Neural cell (in vitro differentiated cells): ENCODE data around the gene NPIPA1.
"Not testable (repeated sequence)": the region's sequence is repeated elsewhere in the genome, so short reads cannot be mapped to it uniquely, and the experiment has no call there.

Experiments used
- EP300 ChIP-seq: fragments of 450-650 bp; conservative IDR thresholded peaks from 2 replicates; pipeline ENCODE4 v1.6.1; 2014; ENCODE audit warnings: antibody characterized with exemption, mild to moderate bottlenecking, moderate library complexity; ENCODE audit not compliant: poor library complexity, severe bottlenecking
- EZH2 ChIP-seq: fragments of 200-600, 300-800 bp; shearing (Covaris generic), sonication (generic); IDR thresholded peaks from 2 replicates; pipeline ENCODE4 v1.6.1; 2014; ENCODE audit warnings: antibody characterized with exemption, low read length, borderline replicate concordance, mild to moderate bottlenecking; ENCODE audit not compliant: insufficient read depth, poor library complexity, severe bottlenecking
- POLR2AphosphoS5 ChIP-seq: IDR thresholded peaks from 2 replicates; pipeline ENCODE4 v1.6.1; 2012
- RAD21 ChIP-seq: fragments of 450-650 bp; conservative IDR thresholded peaks from 2 replicates; pipeline ENCODE4 v1.6.1; 2014; ENCODE audit warnings: antibody characterized with exemption, mild to moderate bottlenecking, moderate library complexity
- SMC3 ChIP-seq: fragments of 450-650 bp; conservative IDR thresholded peaks from 2 replicates; pipeline ENCODE4 v1.6.1; 2014; ENCODE audit warnings: antibody characterized with exemption, mild to moderate bottlenecking, moderate library complexity; ENCODE audit not compliant: poor library complexity
- TF ChIP-seq, protein P1 (sequence below): fragments of 450-650 bp; IDR thresholded peaks from 2 replicates; pipeline ENCODE4 v1.5.1; 2014; ENCODE audit warnings: antibody characterized with exemption, mild to moderate bottlenecking, moderate library complexity; ENCODE audit not compliant: poor library complexity, severe bottlenecking
- TF ChIP-seq, protein P2 (sequence below): IDR thresholded peaks from 2 replicates; pipeline ENCODE4 v1.6.1; 2012; ENCODE audit warnings: borderline replicate concordance

DNA sequence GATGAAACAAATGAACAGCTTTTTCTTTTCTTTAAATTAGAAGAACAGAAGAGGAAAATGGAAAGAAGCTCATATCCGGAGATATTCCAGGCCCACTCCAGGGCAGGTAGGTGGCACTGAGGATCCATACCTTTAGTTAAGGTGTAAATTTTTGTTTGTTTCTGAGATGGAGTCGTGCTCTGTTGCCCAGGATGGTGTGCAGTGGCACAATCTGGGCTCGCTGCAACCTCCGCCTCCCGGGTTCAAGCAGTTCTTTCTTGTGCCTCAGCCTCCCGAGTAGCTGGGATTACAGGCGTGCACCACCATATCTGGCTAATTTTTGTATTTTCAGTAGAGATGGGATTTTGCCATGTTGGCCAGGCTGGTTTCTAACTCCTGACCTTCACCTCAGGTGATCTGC is 61.1 kb downstream of the NPIPA1 start:
- not testable (repeated sequence) for TF ChIP-seq EP300, EZH2, POLR2AphosphoS5, SMC3, RAD21
- TF ChIP-seq, protein P1, sequence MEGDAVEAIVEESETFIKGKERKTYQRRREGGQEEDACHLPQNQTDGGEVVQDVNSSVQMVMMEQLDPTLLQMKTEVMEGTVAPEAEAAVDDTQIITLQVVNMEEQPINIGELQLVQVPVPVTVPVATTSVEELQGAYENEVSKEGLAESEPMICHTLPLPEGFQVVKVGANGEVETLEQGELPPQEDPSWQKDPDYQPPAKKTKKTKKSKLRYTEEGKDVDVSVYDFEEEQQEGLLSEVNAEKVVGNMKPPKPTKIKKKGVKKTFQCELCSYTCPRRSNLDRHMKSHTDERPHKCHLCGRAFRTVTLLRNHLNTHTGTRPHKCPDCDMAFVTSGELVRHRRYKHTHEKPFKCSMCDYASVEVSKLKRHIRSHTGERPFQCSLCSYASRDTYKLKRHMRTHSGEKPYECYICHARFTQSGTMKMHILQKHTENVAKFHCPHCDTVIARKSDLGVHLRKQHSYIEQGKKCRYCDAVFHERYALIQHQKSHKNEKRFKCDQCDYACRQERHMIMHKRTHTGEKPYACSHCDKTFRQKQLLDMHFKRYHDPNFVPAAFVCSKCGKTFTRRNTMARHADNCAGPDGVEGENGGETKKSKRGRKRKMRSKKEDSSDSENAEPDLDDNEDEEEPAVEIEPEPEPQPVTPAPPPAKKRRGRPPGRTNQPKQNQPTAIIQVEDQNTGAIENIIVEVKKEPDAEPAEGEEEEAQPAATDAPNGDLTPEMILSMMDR = not testable (repeated sequence)
- TF ChIP-seq, protein P2, sequence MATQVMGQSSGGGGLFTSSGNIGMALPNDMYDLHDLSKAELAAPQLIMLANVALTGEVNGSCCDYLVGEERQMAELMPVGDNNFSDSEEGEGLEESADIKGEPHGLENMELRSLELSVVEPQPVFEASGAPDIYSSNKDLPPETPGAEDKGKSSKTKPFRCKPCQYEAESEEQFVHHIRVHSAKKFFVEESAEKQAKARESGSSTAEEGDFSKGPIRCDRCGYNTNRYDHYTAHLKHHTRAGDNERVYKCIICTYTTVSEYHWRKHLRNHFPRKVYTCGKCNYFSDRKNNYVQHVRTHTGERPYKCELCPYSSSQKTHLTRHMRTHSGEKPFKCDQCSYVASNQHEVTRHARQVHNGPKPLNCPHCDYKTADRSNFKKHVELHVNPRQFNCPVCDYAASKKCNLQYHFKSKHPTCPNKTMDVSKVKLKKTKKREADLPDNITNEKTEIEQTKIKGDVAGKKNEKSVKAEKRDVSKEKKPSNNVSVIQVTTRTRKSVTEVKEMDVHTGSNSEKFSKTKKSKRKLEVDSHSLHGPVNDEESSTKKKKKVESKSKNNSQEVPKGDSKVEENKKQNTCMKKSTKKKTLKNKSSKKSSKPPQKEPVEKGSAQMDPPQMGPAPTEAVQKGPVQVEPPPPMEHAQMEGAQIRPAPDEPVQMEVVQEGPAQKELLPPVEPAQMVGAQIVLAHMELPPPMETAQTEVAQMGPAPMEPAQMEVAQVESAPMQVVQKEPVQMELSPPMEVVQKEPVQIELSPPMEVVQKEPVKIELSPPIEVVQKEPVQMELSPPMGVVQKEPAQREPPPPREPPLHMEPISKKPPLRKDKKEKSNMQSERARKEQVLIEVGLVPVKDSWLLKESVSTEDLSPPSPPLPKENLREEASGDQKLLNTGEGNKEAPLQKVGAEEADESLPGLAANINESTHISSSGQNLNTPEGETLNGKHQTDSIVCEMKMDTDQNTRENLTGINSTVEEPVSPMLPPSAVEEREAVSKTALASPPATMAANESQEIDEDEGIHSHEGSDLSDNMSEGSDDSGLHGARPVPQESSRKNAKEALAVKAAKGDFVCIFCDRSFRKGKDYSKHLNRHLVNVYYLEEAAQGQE = not testable (repeated sequence)
